Measurements from ENCODE around the gene CHD8. TPM values are rescaled to one million over a fixed set of nuclear protein-coding genes. Genes with fewer than 3 reads are reported as not detected.
A peak's percentile ranks its signal among the peaks of the same experiment; 100 is the strongest.

Gene CHD8, protein sequence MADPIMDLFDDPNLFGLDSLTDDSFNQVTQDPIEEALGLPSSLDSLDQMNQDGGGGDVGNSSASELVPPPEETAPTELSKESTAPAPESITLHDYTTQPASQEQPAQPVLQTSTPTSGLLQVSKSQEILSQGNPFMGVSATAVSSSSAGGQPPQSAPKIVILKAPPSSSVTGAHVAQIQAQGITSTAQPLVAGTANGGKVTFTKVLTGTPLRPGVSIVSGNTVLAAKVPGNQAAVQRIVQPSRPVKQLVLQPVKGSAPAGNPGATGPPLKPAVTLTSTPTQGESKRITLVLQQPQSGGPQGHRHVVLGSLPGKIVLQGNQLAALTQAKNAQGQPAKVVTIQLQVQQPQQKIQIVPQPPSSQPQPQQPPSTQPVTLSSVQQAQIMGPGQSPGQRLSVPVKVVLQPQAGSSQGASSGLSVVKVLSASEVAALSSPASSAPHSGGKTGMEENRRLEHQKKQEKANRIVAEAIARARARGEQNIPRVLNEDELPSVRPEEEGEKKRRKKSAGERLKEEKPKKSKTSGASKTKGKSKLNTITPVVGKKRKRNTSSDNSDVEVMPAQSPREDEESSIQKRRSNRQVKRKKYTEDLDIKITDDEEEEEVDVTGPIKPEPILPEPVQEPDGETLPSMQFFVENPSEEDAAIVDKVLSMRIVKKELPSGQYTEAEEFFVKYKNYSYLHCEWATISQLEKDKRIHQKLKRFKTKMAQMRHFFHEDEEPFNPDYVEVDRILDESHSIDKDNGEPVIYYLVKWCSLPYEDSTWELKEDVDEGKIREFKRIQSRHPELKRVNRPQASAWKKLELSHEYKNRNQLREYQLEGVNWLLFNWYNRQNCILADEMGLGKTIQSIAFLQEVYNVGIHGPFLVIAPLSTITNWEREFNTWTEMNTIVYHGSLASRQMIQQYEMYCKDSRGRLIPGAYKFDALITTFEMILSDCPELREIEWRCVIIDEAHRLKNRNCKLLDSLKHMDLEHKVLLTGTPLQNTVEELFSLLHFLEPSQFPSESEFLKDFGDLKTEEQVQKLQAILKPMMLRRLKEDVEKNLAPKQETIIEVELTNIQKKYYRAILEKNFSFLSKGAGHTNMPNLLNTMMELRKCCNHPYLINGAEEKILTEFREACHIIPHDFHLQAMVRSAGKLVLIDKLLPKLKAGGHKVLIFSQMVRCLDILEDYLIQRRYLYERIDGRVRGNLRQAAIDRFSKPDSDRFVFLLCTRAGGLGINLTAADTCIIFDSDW (N-terminal part only)
- 147 and 149 TPM in 2 replicates for total RNA-seq
- long read RNA-seq, partial matches to known transcripts = 133 of 151 reads
- long read RNA-seq, other reads (novel, unspliced or antisense) = 14 of 151 reads

DNA sequence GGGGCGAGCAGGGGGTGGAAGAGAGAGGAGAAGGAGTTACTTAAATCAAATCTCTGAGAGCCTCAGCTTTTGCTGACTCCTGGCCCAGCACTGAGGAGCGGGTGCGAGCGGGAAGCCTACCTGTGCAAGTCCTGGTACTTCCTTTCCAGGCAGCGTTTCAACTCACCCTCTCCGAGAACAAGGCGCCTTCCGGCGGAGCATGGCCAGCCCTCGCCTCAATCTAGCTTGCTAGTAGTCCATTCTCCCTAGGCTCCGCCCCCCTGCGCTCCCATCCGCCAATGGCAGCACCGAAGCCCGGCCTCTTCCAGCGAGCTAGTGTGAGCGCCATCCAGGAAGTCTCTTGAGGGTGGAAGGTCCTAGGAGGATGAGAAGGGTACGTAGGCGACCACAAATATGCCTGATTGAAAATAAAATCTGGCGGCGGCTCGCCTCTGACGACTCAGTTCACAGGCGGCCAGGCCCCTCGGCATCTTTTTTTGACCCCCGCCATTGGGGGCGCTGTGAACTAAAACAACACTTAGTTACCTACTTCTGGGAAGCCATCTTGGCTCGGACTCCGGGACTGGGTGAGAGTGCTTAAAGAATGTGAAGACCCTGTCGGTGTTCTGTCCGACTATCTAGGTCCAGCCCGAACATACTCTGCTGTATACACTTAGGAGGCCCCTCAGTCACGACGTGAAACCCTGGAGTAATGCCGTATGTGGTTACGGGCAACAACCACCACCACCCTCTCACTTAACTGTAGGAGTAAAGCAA lies at the start of gene CHD8:
TSS of gene CHD8 (minus strand) at position 212 of the 756 bp plus-strand sequence. CDS start 24,480 bp downstream, outside the sequence.
- H3K27ac Mint-ChIP-seq = peak within 1 kb of the TSS; percentile 99
- DNase-seq (ENCODE audit: low spot score, unreplicated experiment) = peak; percentile 98
- H3K4me1 Mint-ChIP-seq (ENCODE audit: low read depth) = peaks cover 21% of the 10 kb centered on the region
- TF ChIP-seq, protein P1, sequence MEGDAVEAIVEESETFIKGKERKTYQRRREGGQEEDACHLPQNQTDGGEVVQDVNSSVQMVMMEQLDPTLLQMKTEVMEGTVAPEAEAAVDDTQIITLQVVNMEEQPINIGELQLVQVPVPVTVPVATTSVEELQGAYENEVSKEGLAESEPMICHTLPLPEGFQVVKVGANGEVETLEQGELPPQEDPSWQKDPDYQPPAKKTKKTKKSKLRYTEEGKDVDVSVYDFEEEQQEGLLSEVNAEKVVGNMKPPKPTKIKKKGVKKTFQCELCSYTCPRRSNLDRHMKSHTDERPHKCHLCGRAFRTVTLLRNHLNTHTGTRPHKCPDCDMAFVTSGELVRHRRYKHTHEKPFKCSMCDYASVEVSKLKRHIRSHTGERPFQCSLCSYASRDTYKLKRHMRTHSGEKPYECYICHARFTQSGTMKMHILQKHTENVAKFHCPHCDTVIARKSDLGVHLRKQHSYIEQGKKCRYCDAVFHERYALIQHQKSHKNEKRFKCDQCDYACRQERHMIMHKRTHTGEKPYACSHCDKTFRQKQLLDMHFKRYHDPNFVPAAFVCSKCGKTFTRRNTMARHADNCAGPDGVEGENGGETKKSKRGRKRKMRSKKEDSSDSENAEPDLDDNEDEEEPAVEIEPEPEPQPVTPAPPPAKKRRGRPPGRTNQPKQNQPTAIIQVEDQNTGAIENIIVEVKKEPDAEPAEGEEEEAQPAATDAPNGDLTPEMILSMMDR (IDR thresholded peaks at IDR 0.05; ENCODE audit: unreplicated experiment) = peak; percentile 80
- peak within 1 kb of the TSS; percentile 94 for H3K4me3 Mint-ChIP-seq (ENCODE audit: low read depth)
- no peaks in the 10 kb centered on the region for H3K27me3 Mint-ChIP-seq
- peaks cover 13% of the 10 kb centered on the region for H3K36me3 Mint-ChIP-seq (ENCODE audit: insufficient read depth)
- H3K9me3 Mint-ChIP-seq (ENCODE audit: low read depth) = no peaks in the 10 kb centered on the region

DNA sequence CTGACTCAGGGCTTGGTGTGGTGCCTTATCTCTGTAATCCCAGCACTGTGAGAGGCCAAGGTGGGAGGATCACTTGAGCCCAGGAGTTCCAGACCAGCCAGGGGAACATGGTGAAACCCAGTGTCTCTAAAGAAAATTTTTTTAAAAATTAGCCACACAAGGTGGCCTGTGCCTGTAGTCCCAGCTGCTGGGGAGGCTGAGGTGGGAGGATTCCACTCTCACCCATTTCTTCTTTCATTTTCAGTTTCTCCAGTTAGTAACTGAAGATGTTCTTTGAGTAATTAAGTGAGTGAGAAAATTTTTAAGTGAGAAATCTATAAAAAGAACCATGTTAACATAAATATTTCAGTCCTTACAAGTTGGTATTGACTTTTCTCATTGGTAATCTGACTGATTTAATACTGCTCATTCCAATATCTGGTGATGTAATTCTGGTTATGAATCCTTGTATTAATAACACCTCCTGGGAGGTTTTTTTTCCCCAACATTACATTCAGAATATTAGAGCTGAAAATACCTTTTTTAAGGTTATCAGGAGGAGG lies 49.2 kb upstream of the CHD8 start:
- H3K4me1 Mint-ChIP-seq (ENCODE audit: low read depth) = peaks cover 9% of the 10 kb centered on the region
- no peaks in the 10 kb centered on the region for H3K9me3 Mint-ChIP-seq (ENCODE audit: low read depth)
- TF ChIP-seq, protein P1 (IDR thresholded peaks at IDR 0.05; ENCODE audit: unreplicated experiment) = no peak
- peaks cover 19% of the 10 kb centered on the region for H3K36me3 Mint-ChIP-seq (ENCODE audit: insufficient read depth)
- H3K27ac Mint-ChIP-seq = no peak overlapping the region
- H3K4me3 Mint-ChIP-seq (ENCODE audit: low read depth) = no peak overlapping the region
- no peak for DNase-seq (ENCODE audit: low spot score, unreplicated experiment)
- H3K27me3 Mint-ChIP-seq = no peaks in the 10 kb centered on the region

- H3K9me3 Mint-ChIP-seq (ENCODE audit: low read depth) = no peaks in the 10 kb centered on the region
- H3K36me3 Mint-ChIP-seq (ENCODE audit: insufficient read depth) = peaks cover 31% of the 10 kb centered on the region
- no peak for DNase-seq (ENCODE audit: low spot score, unreplicated experiment)
- peak overlapping the region; percentile 88 for H3K27ac Mint-ChIP-seq
- no peak overlapping the region for H3K4me3 Mint-ChIP-seq (ENCODE audit: low read depth)
- TF ChIP-seq, protein P1 (IDR thresholded peaks at IDR 0.05; ENCODE audit: unreplicated experiment) = no peak
- H3K4me1 Mint-ChIP-seq (ENCODE audit: low read depth) = peaks cover 11% of the 10 kb centered on the region
- H3K27me3 Mint-ChIP-seq = no peaks in the 10 kb centered on the region
Observed at GRCh38 chr14:21503376-21503775, 47.5 kb upstream of the CHD8 start.

DNA sequence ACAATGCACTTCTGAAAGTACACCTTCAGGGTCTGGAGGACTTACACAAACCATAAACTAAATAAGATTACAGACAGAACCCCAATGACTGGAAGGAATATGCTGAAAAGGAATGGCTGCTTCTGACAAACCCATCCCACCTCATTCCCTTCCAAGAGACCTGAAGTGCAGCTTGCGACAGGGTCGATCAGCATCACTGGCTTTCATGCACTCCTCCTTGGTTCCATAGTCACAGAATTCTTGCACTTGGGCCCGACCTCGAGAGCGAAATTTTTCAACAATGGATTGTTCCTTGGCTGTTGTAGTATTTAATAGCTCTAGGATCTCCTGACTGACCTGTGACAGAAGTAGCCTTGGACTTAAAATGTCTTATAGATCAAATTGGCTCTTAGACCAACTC lies 45.6 kb upstream of the CHD8 start:
- Mint-ChIP-seq H3K27ac (peak overlapping the region; percentile 24), H3K9me3 (ENCODE audit: low read depth) (no peaks in the 10 kb centered on the region), H3K4me3 (ENCODE audit: low read depth) (no peak overlapping the region), H3K27me3 (no peaks in the 10 kb centered on the region), H3K4me1 (ENCODE audit: low read depth) (peaks cover 10% of the 10 kb centered on the region), H3K36me3 (ENCODE audit: insufficient read depth) (peaks cover 24% of the 10 kb centered on the region)
- no peak for DNase-seq (ENCODE audit: low spot score, unreplicated experiment)
- TF ChIP-seq, protein P1 (IDR thresholded peaks at IDR 0.05; ENCODE audit: unreplicated experiment) = no peak
